ENCODE data around the gene NCOA3.
"Not testable (repeated sequence)": the region's sequence is repeated elsewhere in the genome, so short reads cannot be mapped to it uniquely, and the experiment has no call there.

The NCOA3 gene

DNA sequence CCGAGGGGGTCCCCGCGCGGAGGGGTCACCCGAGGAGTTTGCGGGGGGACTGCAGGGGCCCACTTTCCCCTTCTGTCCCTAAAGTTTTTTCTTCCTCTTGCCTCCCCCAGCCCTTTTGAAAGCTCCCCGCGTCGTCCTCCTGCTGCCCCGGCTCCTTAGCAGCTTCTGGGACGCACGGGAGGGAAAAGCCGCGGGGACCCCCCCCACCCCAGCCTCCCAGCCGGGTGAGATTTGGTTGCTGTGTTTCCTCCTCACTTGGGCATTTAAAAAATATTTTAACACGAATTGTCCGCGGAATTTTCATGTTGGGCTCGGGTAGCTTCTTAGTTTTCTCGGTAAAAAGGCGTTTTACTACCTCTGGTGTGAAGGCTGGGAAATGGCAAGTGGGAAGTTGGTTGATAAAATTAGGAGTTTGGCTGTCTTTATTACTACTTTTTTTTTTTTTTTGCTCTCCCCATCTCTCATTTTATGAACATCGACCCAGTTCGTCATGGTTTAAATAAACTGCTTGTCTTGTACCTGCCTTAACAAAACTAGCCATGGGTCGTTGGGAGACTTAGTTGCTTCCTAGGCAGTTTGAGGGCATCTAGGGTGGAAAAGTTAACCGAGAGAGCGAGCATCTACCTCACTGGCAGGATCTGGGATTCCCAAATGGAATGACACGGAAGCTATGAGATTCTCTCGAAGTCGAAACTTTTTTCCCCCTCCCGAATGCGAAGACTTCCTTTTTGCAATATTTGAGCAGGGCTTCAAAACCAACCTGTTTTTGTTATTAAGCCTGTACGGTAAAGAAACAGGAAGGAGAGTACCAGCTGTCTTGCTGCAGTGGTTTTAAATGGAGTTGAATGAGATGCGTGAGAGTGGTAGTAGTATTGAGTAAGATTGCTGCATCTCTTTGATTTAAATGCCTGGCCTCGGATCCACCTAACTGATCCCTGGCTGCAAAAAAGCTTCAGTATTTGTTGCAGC is 868 bp downstream of the NCOA3 start:
- DNase-seq: peak; percentile 94

GRCh38 chr20:47503685-47504084 is 2.0 kb downstream of the NCOA3 start:
- DNase-seq: no peak

DNA sequence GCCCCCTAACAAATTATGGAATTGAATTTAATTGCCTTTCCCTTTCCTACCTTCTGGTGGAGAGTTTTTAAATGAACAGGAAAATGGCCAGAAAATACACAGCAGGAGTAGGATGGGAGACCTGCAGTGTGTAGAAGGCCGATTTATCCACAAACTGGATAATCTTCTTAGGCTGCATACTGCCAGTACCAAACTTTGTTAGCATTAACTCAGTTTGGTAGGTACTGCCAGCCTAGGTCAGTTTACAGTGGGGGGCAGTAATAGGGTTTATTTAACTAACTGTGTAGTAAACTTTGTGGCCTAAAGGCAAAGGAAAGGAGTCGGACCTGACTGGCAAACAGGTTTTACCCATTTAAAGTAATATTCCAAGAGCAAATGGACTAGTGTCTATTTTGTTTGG is 4.6 kb downstream of the NCOA3 start:
- no peak for DNase-seq

DNA sequence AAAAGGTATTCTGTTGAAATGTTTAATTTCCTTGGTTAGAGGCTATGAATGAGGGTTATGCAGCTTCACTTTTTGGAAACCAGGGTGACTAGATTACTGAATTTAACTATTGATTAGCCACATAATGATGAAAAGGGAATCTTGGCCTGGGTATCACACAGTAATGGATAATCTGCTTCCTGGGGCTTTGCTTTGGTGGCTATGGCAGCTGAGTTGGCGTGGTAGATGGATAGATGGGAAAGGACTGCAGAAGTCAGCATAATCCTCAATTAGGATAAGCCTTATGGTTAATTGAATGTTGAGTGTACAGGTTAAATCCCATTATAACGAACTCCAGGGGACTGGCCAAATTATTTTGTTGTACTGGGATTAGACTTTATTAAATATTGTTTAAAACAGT is 5.2 kb downstream of the NCOA3 start:
- no peak for DNase-seq

DNA sequence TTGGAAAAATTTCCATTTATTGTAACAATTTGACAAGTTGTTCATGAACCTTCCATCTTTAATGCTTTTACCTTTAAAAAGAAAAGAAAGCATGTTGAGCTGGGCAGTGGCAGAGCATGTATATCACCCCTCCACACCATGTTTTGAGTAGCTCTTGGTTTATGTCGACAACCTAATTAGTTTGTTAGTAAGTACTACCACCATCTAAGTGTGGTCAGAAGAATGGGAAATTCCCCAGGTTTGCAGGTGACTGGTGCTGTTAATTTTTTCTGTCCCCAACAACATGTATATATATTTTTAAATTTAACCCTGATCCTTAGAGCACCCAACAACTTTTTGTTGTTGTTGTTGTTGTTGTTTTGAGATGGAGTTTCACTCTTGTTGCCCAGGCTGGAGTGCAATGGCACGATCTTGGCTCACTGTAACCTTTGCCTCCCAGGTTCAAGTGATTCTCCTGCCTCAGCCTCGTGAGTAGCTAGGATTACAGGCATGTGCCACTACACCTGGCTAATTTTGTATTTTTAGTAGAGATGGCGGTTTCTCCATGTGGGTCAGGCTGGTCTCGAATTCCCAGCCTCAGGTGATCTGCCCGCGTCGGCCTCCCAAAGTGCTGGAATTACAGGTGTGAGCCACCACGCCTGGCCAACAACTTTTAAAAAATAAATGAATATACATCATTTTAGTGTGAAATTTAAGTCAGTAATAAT is 5.7 kb downstream of the NCOA3 start:
- DNase-seq: not testable (repeated sequence)

- DNase-seq: no peak
These were observed 6.6 kb downstream of the NCOA3 start for GRCh38 chr20:47508278-47508677.

DNA sequence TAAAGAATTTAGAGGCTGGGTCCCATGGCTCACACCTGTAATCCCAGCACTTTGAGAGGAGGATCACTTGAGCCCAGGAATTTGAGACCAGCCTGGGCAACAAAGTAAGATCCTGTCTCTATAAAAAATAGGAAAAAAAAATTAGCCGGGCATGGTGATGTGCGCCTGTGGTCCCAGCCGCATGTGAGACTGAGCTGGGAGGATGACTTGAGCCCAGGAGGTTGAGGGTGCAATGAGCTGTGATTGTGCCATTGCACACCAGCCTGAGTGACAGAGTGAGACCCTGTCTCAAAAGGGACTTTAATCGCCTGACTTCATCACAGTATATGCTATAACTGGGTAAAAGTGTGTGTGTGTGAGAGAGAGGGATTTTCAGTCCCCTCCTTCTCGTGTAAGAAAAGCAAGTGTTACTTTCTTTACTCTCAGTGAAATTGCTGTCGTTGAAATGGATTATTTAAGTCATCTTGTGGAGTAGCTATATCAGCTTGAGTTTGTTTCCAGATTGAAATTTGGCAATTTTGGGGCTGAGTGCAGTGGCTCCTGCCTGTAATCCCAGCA is 7.5 kb downstream of the NCOA3 start:
- DNase-seq: no peak

- DNase-seq: no peak
These were observed 8.0 kb downstream of the NCOA3 start for GRCh38 chr20:47509685-47510084.

DNA sequence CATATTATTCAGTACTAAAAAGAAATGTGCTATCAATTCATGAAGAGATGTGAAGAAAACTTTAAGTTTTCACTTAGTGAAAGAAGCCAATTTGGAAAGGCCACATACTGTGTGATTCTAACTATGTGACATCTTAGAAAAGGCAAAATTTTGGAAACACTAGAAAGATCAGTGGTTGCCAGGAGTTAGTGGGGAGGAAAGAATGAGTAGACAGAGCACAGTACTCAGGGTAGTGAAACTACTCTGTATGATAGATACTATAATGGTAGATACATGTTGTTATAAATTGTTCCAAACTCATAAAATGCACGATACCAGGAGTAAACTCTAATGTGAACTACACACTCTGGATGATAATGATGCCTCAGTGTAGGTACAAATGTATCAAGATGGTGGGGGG is 14.2 kb downstream of the NCOA3 start:
- DNase-seq: no peak

GRCh38 chr20:47521059-47521808 is 19.5 kb downstream of the NCOA3 start:
- DNase-seq: no peak

DNA sequence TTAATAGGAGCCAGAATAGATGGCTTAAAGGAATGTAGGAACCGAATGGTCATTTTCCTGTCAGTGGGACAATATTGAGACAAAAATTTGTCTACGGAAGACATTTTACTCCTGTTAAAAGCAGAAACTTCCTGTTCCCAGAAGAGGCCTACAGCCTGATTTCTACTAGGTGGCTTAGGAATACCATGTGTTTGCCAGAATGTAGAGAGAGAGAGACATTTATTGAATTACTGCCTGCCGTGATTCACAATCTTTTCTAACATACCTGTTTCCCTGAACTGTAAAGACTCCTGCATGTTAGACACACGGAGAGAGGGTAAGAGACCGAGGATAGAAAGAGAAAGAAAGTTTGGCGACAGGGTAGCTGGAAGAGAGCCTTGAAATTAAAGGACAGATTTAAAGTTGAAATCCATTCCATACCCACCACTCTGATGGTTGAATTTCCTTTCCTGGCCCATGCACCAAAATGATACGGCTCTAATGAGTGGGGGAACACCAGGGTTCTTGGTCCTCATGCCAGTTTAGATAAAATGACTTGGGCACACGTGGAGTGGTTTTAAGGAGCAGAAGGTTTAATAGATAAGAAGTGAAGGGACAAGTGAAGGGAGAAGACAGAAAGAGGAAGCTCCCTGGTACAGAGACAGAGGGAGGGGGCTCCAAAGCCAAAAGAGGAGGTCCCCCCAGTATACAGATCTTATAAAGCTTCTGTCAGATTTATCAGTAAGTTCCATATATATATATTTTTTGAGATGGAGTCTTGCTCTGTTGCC is 22.5 kb downstream of the NCOA3 start:
- DNase-seq: no peak

DNA sequence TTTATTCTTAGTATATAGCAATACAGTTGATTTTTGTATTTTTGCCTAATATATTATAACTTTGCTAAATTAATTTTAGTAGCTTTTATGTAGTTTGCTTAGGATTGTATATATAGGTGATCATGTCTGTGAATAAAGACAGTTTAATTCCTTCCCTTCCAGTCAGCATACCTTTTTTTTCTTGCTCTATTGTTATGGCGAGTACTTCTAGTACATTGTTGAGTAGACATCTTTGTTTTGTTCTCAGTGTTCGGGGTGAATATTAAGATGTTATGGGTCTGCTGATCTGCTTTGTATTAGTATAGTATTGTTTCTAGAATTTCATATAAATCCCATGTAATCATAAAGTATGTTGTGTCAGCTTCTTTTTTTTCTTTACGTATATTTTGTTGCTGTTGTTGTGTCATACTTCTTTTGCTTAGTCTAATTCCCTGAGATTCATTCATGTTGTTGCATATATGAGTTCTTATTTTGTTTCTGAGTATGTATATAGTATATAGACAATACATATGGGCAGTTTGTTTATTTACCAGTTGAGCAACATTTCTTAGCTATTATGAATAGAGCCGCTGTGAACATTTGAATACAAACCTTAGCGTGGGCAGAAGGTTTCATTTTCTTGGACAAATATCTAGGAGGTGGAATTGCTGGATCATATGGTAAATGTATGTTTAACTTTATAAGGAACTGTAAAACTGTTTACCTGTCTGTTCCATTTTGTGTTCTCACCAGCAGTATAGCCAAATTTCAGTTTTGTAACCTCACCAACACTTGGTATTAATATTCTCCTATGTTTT is 25.5 kb downstream of the NCOA3 start:
- no peak for DNase-seq

- DNase-seq: no peak
These were observed 28.2 kb downstream of the NCOA3 start for GRCh38 chr20:47529840-47530239.

DNA sequence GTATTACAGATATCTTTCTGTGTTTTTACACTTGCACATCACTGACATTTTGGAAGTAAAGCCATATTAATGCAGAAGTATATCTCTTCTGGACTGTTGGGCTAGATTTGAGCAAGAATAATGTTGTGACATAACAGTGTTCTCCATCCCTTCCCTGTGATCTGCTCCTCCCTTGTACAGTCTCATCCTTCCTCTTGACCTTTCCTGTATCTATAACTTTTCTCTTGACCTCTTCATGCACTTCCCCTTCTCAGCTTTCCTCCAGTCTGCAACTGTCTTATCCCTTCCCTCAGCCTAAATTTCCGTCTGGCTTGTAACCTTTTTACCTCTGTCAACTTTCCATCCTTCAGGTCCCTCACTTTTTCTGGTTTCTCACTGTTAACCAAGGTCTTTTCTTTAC is 29.8 kb downstream of the NCOA3 start:
- no peak for DNase-seq

- DNase-seq: no peak
These were observed 30.3 kb downstream of the NCOA3 start for GRCh38 chr20:47532002-47532401.

GRCh38 chr20:47533518-47534062 is 31.9 kb downstream of the NCOA3 start:
- DNase-seq: no peak

DNA sequence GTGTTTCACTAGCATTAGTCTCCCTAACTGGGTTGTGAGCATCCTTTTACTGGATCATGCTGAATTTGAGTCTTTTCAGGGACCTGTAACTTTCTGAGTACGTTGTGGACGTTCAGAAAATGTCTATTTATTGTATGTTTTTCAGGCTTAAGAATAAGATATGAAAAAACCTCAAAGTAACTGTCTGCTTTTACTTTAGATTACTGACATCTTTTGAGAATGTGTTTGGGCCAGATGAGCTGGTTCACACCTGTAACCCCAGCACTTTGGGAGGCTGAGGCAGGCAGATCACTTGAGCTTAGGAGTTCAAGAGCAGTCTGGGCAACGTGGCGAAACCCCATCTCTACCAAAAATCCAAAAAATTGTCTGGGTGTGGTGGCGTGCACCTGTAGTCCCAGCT is 32.7 kb downstream of the NCOA3 start:
- DNase-seq: no peak

GRCh38 chr20:47535088-47535487 is 33.4 kb downstream of the NCOA3 start:
- no peak for DNase-seq

DNA sequence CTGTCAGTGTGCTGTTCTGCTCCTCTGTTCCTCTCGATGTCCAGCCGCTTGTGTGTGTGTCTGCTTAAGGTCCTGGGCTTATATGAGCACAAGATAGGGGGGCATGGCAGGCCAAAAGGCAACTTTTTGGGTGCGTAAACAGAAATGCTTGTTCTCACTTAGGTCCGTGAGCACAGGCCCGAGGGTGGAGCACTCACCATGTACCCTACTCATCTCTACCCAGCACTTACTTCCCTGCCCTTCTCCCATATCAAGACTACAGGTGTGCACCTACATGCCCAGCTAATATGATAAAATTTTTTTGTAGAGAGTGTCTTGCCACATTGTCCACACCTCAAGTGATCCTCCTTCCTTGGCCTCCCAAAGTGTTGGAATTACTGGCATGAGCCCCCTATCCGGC is 34.3 kb downstream of the NCOA3 start:
- DNase-seq: no peak

GRCh38 chr20:47540443-47541354 is 39.0 kb downstream of the NCOA3 start:
- no peak for DNase-seq

Measured in SIG-M5 (cell line).